HG03139 (cell line): Measurements from ENCODE around the gene SLC9A9.
A peak's percentile ranks its signal among the peaks of the same experiment; 100 is the strongest.

Source experiments
- ATAC-seq: cut with Tn5 transposase; IDR thresholded peaks from one replicate; pipeline ENCODE4 v1.9.1; 2021; ENCODE audit not compliant: unreplicated experiment

SLC9A9 gene

DNA sequence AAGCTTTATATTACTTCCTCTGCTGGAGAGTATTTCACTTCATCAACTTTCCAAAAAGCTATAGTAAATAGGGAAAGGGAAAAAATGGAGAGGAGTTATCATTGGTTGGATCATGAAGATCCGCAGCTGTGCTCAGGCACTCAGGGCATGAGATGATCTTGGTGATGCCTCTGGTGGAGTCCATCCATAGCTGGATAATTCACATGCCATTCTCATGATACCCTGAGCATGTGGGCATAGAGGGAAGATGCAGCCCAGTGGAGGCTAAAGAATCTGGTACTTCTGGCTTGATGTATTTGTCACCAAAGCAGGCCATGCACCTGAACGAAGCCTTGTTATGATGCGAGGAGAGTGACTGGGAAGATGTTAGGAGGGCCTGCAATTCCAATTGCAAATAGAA lies 578.5 kb downstream of the SLC9A9 start:
- no peak for ATAC-seq

DNA sequence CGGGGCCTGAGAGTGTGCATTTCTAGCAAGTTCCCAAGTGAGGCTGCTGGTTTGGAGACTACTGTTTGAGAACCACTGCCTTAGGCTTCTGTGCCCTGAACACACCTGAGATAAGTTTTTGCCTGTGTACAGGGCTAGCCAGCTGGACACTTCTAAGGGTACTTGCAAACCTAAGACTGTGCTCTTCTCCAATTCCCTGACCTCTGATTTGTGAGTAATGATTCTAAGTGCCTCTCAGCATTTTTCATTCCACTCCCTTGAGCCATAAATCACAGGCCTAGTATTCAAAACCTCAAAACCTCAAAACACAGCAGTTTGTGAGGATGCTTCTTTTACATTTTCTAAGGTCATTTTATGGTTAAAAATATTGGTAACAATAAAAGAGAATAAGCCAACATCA lies 580.3 kb downstream of the SLC9A9 start:
- ATAC-seq = no peak

DNA sequence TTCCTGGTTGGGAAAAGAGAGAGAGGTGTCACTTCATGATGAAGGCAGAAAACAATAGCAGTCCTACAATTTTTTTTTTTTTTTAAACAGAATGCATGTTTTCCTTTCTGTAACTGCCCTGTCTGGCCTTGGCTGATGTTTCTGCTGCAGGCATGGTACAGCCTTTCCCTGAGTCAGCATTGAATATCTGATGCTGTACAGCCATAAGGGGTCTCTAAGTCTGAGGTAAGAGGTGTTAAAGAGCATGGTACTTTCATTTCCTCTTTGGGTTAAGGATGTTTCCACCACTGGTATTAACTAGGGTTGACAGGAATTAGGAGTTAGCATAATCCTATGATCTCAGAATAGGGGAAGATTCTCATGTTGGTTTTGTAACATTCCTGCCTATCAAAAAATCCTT lies 581.3 kb downstream of the SLC9A9 start:
- peak; percentile 82 for ATAC-seq

DNA sequence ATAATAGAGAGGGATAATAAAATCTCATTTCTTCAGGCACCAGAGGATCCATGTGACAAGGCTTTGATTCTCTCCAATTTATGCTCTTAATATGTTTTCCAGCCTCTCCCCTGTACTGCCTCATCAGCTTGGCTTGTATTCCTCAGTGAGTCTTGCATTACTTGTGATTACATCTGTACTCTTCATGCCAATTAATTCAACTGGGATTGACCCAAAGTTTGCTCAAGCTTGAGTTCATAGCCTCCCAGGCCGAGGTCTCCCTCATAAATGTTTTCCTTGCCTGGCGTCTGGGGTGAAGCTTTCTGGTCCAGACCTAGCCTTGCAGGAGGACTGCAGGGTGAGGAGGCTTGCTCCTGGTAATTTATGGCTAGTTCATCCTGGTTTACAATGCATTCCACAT lies 581.8 kb downstream of the SLC9A9 start:
- ATAC-seq = no peak

DNA sequence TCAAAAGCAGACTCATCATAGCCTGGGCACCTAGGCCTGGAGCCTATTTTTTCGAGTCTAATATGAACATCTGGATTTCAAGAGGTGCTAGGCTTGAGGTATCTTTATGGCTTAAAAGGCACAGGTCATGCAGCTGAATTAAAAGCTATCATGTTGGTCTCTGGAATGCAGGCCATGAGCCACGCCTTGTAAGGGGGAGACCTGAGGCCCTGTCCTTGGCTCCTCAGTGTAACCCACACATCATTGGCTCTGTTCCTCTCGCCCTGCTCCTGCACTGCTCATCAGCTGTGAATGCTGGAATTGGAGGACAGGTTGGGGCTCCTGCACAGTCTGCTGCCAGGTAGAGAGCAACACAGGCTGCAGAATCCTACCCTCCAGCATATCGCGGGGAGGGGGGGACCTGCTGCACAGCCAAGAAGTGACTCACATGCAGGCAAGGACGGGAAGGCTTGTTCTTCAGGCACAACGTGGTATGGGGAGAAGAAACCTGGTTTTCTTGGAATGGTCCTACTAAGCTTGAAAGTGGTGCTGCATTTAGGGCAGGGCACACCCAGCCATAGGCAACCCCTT lies 582.7 kb downstream of the SLC9A9 start:
- ATAC-seq = no peak

DNA sequence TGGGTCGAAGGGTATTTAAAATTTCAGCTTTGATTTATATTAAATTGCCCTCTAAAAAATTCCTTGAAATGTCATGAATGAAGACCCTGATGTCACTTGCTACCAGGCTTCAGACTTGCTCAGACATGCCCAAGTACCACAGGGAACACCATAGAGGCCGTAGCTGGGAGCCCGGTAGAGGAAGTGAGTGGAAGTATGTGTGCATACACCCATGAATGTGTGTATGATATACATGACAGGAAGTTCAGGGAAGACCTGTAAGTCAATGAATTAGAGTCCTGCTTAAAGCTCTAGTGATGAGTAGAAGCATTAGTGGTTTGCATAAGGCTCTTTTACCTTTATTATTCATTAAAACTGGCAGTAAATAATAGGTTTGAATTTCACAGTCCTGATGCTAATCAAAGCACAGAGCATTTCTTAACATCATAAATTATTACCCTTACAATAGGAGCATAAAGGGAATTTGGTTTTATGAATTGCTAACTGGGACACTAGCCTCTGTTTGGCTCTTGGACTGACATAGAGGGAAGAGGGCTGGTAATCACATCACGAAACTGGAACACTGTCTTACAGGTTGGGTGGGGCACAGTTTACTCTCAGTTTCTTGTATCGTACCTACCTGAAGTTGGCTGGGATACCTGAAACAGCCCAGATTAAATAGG lies 584.3 kb downstream of the SLC9A9 start:
- no peak for ATAC-seq

DNA sequence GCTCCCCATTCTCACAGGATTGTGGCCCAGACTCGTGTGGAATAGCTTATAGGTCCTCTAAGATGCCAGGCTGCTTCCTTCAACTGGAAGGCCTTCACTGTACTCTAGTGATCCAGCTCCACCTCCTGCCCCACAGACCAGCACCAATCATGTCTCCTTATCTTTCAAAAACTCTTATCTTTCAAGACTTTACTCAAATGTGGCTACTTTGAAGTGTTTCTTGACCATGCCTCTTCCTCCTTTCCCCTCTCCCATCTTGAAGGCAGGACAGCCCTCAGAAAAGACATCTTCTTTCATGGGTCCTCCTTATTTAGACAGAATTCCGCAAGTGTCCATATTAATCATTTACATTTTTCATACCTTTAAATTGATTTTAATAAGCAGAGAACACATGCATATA lies 586.4 kb downstream of the SLC9A9 start:
- ATAC-seq = no peak

DNA sequence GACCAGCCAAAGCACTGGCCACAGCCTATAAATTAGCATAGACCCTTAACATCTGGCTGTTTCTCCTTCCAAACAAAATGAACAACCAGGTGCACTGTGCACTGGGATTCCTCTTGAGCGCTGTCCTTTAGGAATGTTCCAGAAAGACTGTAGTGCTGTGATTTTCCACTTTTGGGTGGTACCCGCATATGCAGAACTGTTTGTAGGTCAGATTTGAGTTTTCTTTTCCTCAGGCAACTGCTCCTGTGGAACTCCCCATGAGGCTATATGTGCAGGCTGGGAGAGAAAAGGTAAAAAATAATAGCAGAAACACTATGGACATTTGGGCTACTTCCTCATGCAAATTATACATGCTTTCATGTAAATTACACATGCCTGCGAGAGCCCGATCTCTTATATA lies 589.6 kb downstream of the SLC9A9 start:
- no peak for ATAC-seq

DNA sequence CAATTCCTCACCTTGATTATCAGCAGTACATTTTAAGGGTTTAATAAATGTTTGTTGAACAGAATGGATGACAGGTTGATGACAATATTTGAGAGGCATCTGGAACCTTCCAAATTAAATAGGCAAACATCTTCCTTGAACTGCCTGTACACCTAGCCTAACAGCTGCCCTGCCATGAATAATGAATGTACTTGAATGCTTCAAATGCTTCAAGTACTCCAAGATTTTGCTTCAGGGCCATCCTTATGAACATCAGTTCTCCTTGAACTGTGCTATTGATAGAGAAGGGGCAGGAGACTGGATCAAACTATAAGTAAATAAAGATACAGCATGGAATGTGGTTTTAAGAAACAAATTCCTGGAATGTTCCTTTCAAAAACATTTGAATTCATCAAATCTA lies 591.9 kb downstream of the SLC9A9 start:
- ATAC-seq = no peak

DNA sequence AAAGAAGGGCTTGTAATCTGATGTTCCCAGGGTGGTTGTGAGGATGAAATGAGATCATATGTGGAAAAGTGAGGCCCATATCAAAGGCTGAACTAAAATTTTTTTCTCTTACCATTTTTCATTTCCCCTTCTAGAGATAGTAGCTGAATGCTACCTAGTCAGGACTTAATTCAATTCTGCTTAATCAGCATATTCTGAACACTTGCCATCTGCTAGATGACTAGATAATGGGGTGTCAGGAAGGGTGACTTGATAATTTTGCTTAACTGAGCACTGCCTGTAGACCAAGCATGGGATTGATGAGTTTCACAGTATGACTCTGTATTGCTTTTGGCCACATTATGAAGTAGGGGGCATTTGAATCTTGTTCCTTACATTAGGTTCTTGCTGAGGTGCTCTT lies 592.5 kb downstream of the SLC9A9 start:
- no peak for ATAC-seq

DNA sequence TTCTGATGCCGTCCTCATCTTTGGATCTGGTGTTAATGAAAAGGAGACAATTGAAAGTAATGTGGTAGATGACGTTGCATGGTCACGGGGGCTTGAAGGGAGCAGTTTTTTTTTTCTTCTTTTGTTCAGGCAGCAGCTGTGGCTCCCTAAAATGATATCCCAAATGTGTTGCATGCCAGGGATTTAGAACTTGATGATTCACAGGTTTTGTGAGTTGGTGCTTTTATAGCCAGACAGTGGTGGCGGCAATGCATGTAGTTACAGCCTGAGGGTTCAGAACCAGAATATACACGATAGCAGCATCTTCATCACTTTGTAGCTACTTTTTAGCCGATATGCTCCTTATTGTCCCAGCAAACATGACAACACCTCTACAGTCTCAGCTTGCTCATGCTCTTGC lies 595.3 kb downstream of the SLC9A9 start:
- ATAC-seq = no peak

DNA sequence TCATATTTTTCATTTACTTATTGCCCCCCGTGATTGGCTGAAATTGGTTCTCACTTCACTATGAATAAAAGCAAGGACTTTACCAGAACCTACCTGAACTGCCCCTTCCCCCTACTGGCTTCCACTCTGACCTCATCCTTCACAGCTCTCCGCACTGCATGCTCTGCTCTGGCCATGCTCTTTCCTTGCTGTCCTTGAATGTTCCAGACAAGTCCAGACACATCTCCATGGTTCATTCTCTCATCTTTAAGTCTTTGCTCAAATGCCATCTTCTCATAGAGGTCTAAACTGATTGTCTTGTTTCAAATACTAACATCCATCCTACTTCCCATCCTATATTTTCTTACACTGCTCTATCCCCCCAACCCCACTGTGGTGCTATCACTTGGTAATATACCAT lies 599.3 kb downstream of the SLC9A9 start:
- no peak for ATAC-seq

DNA sequence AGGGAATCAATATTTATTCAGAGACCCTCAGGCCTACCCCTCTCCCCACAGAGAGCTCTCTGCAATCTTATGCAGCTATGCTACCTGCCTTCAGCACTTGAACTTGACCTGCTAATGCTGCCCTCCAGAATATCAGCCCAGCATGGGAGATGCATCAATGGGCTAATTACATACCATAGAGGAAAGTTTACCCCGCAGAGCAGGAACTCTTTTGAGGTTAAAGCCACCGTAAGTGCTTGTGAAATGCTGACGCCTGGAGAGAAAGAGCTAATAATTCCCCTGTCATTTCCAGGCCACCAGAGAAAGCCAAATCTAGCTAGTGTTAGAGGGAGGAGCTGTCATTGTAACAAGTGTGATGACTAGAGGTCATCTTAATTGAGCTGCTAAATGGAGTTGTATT lies 601.2 kb downstream of the SLC9A9 start:
- no peak for ATAC-seq

DNA sequence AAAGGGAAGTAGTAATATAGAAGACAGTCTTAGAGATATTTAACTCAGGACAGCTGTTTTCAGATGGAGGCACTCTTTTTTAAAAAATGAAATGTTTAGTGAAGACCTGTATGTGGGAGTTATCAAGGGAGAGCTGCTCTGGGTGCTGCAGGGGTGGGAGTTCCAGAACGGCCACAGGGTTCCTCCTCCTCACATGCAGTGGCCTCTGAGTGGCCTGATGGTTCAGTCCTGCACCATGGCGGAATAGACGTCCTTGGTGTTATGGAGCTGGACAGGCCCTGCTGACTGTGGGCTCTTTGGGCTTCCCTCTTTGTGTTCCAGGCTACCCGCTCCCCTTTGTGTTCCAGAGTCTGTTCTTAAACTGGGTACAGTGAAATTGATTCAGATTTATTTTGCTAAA lies 602.6 kb downstream of the SLC9A9 start:
- no peak for ATAC-seq

DNA sequence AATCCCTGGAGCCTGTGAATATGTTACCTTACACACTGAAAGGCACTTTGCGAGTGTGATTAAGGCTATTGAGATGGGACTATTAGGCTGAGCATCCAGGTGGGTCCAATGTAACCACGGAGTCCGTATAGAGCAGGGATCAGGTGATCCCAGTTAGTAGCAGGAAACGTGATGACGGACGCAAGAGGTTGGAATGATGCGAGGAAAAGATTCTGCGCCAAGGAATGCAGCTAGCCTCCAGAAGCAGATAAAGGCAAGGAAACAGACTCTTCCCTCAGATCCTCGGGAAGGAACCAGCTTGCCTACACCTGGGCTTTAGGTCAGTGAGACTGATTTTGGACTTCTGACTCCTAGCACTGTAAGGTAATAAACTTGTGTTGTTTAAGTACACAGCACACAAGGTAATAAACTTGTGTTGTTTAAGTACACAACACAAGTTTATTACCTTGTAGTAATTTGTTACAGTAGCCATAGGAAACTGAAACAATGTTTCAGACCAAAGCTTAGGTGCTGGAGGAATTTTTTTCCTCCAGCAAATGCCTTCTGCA lies 603.7 kb downstream of the SLC9A9 start:
- ATAC-seq = no peak

DNA sequence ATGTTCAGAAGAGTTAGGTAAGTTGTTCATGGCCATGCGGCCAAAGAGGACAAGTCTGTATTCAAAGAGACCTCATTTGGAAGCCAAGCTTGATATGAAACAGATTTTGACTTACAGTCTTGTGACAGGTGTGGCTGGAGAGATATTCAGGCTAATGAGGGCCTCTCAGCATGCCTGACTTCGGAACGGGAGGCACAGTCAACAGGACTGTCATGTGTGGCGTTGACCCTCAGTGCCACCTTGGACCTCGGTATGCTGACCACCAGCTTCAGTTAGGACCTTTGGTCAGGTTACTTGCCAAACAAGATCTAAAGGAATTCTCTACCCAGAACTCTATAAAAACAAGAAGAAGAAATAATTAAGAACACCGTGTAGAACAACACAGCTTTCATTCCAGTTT lies 604.6 kb downstream of the SLC9A9 start:
- ATAC-seq = no peak

DNA sequence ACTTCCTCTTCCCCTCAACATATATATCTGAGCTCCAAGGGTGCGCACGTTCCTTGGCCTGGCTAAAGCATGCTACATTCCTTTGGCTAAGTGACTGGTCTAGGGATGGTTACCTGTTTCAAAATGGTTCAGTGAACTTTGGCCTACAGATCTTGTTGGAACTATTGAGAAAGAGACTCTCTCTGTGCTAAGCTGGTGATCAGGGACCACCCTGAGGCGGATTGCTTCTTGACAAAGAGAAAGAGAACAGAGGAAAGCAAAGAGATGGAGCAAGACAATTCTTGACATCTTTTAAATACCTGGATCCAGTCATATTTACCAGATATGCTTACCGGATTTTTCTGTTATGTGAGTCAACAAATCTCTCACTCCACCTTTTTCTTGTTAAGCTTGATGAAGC lies 605.6 kb downstream of the SLC9A9 start:
- ATAC-seq = no peak

DNA sequence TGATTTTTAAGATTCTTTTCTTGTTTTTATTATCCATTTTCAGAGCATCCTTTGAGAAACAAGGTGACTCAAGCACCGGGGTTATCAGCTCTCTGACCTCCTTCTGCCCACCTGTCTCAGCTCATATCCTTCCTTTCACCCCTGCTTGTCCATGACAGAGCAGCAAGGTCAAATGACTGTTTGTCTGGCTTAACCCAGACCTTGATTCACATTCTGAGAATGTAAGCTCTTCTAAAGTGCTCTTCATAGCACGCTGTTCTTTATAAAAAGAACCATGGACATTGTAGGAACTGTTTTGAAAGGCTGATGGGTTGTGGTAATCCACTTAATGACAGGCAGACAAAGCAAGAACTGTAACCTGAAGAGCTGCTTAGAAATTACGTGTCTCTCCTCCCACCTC lies 606.2 kb downstream of the SLC9A9 start:
- ATAC-seq = no peak

DNA sequence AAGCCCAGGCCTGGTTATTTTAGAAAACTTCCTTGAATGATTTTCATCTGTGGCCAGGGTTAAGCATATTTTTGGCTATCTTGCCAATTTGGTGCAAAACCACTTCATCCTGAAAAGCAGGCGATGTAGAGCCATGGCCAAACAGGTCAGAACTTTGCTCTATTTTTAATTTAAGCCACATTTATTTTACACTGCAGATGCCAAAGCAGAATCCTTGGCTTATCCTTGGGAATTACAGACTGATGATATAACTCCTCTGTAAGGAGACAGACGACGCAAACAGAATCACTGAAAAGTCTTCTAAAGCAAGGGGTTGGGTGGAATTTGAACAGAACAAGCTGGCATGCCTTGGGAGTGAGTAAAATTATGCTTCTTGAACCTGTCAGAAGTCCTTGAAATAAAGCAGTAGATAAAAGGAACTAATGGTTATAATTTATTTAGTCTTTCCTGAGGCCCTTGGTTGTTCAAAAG lies 606.8 kb downstream of the SLC9A9 start:
- ATAC-seq = no peak

DNA sequence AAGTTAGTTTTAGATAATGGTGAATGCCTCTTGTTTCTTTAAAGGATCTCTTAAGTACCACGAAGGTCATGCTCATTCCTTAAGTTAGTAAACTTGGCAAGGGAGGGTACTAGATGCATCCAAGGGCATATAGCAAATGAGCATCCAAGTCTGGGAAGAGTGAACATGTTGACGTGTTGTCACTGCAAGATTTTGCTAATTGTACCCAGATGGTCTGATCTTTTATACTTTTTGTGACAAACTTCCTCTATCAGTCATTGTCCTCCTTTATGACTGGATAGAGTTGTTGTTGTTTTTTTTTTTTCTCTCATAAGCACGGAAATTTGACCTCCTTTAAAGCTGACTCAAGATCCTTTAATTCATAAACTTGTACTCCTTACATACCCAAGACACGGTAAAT lies 607.4 kb downstream of the SLC9A9 start:
- ATAC-seq = no peak

DNA sequence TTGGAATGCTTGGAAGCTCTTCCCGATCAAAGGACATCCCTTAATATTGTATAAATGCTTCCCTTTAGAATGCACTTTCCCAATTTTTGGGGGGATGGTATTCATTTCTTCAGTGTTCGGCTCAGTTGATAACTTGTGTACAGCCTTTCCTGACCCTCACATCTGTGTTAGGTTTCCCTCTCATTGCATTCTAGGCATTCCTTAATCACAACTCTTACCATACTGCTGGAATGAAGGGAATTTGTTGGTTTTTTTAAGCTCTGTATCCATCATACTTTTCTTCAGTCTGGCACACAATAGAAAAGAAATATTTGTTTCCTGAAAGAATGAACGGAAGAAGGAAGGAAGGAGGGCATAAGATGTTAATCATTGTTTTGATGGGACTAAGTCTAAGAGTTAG lies 609.2 kb downstream of the SLC9A9 start:
- no peak for ATAC-seq

DNA sequence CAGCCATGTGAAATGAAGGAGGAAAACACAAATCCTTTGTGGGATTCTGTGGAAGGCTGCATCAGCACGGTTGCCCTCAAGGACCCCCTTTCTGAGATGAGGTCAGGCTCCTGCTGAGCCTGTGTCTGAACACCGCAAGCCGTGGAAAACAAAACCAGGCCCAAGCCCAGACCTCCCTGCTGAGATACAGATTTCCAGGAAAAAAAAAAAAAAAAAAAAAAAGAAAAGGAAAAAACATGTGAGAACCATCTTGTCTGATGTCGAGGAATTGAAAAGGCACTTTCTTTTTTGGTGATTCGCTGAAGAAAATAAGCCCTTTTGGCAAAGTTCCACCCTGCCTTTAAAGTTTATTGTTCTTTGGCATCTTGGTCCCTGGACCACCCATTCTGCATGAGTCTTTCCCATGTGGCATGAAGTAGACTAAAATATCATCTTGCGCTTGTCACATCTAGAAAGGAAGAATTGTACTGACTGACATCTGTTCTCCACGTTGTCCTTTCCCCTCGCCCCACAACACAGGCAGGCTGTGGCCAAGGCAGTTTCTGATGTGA lies 611.1 kb downstream of the SLC9A9 start:
- no peak for ATAC-seq
